ENCODE data around the gene RNASEH1. TPM values are rescaled to one million over a fixed set of nuclear protein-coding genes. Genes with fewer than 3 reads are reported as not detected.

The RNASEH1 gene
- polyA plus RNA-seq, 3 donors: 6.8 to 16.4 (median 14.2) TPM

DNA sequence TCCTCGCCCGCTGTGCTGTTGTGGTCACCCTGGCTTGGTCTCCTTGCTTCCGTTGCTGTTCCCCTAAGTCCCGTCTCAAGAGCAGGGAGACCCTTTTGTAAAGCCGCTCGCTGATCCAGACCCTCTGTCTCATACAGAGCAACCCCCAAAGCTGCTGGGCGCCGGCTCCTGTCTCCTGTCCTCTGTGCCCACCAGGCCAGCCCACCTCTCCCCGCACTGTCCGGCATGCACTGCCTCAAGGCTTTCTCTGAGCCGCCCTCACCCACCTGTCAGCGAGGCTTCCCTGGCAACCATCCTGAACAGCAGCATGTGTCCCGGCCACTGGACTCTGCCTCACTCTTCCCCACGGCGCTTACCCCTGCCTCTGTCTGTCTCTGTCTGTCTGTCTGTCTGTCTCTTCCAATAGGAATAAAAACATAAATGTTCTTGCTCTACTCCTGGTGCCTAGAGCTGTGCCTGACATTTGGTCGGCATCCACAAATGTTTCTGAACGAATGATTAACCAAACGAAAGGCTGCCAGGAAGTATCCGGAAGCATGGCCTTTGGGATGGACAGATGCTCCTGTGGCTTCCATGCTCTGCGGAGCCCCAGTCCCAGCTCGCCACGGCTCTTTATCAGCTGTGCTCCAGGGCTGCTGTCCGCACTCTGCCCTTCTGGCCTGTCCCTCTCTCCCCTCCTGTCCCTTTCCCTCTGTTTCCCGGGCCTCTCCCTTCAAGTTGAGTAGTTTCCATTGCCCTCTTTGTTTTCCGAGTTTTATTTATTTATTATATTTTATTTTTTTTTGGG is 44.6 kb upstream of the RNASEH1 start:
- H3K9me3 Mint-ChIP-seq: peaks cover 0 to 5% (median 0%) of the 10 kb centered on the region in 7 donors
- no peak overlapping the region for H3K9ac ChIP-seq (ENCODE audit: insufficient read depth, low read length, poor library complexity, severe bottlenecking)
- H3K4me2 ChIP-seq (replicated peaks; ENCODE audit: extremely low read depth, low read length, poor library complexity, severe bottlenecking): no peak overlapping the region
- no peaks in the 10 kb centered on the region for H4K20me1 ChIP-seq (ENCODE audit: insufficient read depth, low read length)
- H3K79me2 ChIP-seq (ENCODE audit: insufficient read depth, low read length): no peaks in the 10 kb centered on the region
- DNase-seq: no peak
- H3K4me1 ChIP-seq (ENCODE audit: control insufficient read depth in 1 of 2, insufficient read depth in 2 of 2, low read length in 2 of 2): peaks cover 0 to 4% of the 10 kb centered on the region in 2 donors
- H3K4me3 ChIP-seq (replicated peaks in 1 of 3; ENCODE audit: low read depth in 2 of 3, low read length in 3 of 3): no peak overlapping the region
- no peak overlapping the region for H3K27ac ChIP-seq (ENCODE audit: low read depth in 1 of 2, low read length in 2 of 2)
- no peaks in the 10 kb centered on the region for H3K36me3 Mint-ChIP-seq
- intact Hi-C loops (cut with micrococcal nuclease): no loop called here
- no peak overlapping the region for H3K4me3 Mint-ChIP-seq
- peaks cover 2 to 5% (median 4%) of the 10 kb centered on the region in 3 donors for H3K27me3 Mint-ChIP-seq (ENCODE audit: low read depth in 3 of 3)
- no peaks in the 10 kb centered on the region for H3K36me3 ChIP-seq (replicated peaks in 1 of 2; ENCODE audit: control insufficient read depth in 1 of 2, insufficient read depth in 2 of 2, low read length in 2 of 2)
- WGBS (ENCODE audit: insufficient coverage): 94% methylated on average over 19 of the region's 25 CpGs
- H3K27ac Mint-ChIP-seq: peak overlapping the region in 2 of 7 donors; percentile 38 to 59
- H3K9me3 ChIP-seq (replicated peaks in 1 of 2; ENCODE audit: control insufficient read depth in 1 of 2, insufficient read depth in 1 of 2, low read length in 2 of 2): no peaks in the 10 kb centered on the region
- peaks cover 4% of the 10 kb centered on the region for H3K4me1 Mint-ChIP-seq
- TF ChIP-seq, protein P1, sequence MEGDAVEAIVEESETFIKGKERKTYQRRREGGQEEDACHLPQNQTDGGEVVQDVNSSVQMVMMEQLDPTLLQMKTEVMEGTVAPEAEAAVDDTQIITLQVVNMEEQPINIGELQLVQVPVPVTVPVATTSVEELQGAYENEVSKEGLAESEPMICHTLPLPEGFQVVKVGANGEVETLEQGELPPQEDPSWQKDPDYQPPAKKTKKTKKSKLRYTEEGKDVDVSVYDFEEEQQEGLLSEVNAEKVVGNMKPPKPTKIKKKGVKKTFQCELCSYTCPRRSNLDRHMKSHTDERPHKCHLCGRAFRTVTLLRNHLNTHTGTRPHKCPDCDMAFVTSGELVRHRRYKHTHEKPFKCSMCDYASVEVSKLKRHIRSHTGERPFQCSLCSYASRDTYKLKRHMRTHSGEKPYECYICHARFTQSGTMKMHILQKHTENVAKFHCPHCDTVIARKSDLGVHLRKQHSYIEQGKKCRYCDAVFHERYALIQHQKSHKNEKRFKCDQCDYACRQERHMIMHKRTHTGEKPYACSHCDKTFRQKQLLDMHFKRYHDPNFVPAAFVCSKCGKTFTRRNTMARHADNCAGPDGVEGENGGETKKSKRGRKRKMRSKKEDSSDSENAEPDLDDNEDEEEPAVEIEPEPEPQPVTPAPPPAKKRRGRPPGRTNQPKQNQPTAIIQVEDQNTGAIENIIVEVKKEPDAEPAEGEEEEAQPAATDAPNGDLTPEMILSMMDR (IDR thresholded peaks at IDR 0.05): no peak
- H2AFZ ChIP-seq (ENCODE audit: insufficient read depth, low read depth, low read length, poor library complexity, severe bottlenecking): no peak overlapping the region
- no peaks in the 10 kb centered on the region for H3K27me3 ChIP-seq (ENCODE audit: control insufficient read depth in 2 of 2, insufficient read depth in 2 of 2, low read length in 2 of 2)

DNA sequence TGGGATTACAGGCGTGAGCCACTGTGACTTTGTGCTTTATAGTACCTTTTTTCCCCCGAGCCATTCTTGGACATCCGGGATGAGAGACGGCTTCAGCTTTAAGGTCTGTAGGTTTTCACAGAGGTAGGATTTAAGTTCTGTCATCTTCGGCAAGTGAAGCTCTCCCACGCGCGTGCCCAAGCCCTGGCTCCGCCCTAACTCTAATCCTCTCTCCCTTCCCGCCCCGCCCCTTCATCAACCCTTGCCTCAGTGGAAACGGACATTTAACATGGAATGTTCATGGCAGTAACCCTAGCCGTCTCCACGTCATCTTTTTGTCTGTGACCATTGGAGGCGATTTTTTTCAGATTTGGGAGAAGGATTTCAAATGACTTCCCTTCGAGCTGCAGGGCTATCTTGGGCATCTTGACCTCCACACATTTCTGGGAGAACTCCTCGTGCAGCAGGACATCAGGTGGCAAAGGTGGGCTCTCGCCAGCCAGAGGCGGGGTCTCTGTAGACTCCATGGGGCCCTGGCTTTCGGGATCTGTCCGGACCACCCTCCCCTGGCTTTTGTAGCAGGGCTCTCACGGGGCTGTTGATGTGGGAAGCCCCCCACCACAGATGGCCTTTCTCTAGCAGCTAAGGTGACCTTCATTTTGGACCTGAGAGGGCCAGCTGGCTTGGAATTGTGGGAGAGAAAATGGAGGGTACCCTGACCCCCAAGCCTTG is 43.6 kb upstream of the RNASEH1 start:
- WGBS (ENCODE audit: insufficient coverage): 89% methylated on average over 12 of the region's 22 CpGs

More for the DNA sequence above, 43.6 kb upstream of the RNASEH1 start:
- Histone ChIP-seq H3K27me3 (ENCODE audit: control insufficient read depth in 2 of 2, insufficient read depth in 2 of 2, low read length in 2 of 2) (no peaks in the 10 kb centered on the region), H3K9ac (ENCODE audit: insufficient read depth, low read length, poor library complexity, severe bottlenecking) (no peak overlapping the region), H3K4me3 (replicated peaks in 1 of 3; ENCODE audit: low read depth in 2 of 3, low read length in 3 of 3) (no peak overlapping the region), H4K20me1 (ENCODE audit: insufficient read depth, low read length) (no peaks in the 10 kb centered on the region), H2AFZ (ENCODE audit: insufficient read depth, low read depth, low read length, poor library complexity, severe bottlenecking) (no peak overlapping the region), H3K4me1 (ENCODE audit: control insufficient read depth in 1 of 2, insufficient read depth in 2 of 2, low read length in 2 of 2) (peaks cover 0 to 4% of the 10 kb centered on the region in 2 donors), H3K27ac (ENCODE audit: low read depth in 1 of 2, low read length in 2 of 2) (no peak overlapping the region), H3K79me2 (ENCODE audit: insufficient read depth, low read length) (no peaks in the 10 kb centered on the region), H3K9me3 (replicated peaks in 1 of 2; ENCODE audit: control insufficient read depth in 1 of 2, insufficient read depth in 1 of 2, low read length in 2 of 2) (no peaks in the 10 kb centered on the region), H3K36me3 (replicated peaks in 1 of 2; ENCODE audit: control insufficient read depth in 1 of 2, insufficient read depth in 2 of 2, low read length in 2 of 2) (no peaks in the 10 kb centered on the region), H3K4me2 (replicated peaks; ENCODE audit: extremely low read depth, low read length, poor library complexity, severe bottlenecking) (no peak overlapping the region)
- no peak for DNase-seq
- peaks cover 2 to 9% (median 4%) of the 10 kb centered on the region in 3 donors for H3K27me3 Mint-ChIP-seq (ENCODE audit: low read depth in 3 of 3)
- intact Hi-C loops (cut with micrococcal nuclease): no loop called here
- no peak overlapping the region for H3K4me3 Mint-ChIP-seq
- no peaks in the 10 kb centered on the region for H3K36me3 Mint-ChIP-seq
- peaks cover 0 to 5% (median 0%) of the 10 kb centered on the region in 7 donors for H3K9me3 Mint-ChIP-seq
- TF ChIP-seq, protein P1 (IDR thresholded peaks at IDR 0.05): no peak
- H3K4me1 Mint-ChIP-seq: peaks cover 4% of the 10 kb centered on the region
- no peak overlapping the region for H3K27ac Mint-ChIP-seq
